GM21360 (cell line): ENCODE data around the gene KRT2.

ENCODE experiments used
- ATAC-seq: cut with Tn5 transposase; IDR thresholded peaks from one replicate; pipeline ENCODE4 v1.9.1; 2021; ENCODE audit warnings: mild to moderate bottlenecking, moderate library complexity; ENCODE audit not compliant: unreplicated experiment

KRT2 gene

GRCh38 chr12:52651726-52652261 is at the start of gene KRT2:
Gene KRT2, minus strand, starts transcription at chr12:52652211. Its CDS starts 69 bp downstream, at chr12:52652142.
- no peak for ATAC-seq

DNA sequence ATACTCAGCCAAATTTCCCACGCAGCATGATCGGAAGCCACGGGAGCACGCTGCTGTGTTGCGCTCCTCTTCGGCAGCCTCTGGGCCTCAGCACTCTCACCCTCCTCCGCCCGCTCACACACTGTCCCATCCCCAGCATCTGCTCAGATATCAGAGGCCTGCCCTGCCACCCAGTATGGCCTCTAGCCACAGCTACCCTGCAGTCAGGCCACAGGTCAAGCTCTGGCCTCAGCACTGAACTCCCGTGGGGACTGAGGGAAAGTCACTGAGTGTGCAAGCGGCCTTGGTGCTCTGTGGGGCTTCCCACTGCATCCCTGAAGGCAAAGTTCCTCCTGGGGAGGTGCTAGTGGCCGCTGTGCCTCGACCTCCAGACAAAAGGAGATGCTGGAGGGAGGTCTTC is 49.3 kb upstream of the KRT2 start:
- no peak for ATAC-seq

DNA sequence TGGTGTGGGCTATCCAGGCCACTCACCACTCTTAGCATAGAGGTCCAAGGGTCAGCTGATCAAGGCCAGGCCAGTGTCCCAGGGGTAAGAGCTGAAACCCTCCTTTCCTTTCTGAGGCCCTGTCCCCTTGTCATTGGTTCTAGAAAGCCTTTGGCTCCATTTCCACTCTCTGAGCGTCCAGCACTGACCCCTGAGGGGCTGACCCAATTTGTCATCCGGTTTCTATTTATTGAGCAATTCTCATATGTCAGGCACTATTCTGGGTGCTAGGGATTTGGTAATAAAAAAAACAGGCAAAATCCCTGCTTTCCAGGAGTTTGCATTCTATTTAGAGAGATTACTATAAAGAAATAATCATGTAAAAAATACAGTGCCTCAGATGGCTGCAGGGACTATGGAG is 47.9 kb upstream of the KRT2 start:
- no peak for ATAC-seq

DNA sequence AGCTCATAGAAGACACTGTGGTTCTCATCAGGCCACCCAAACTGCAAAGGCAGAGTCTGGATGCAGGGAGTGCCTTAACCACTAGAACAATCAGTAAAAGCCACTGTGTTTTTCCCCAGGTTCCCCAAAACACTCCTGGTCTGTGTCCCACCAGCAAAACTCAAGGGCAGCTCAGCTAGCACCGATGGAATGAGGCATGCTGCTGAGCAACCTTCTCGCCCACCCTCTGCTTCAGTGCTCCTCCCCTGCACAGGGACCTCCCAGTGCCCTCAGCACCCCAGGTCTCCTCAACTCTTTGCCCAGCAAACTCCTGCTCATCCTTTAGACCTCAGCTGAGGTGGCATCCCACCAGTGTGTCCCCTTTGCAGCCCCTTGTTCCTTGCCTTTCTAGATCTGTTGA is 47.4 kb upstream of the KRT2 start:
- ATAC-seq: no peak

DNA sequence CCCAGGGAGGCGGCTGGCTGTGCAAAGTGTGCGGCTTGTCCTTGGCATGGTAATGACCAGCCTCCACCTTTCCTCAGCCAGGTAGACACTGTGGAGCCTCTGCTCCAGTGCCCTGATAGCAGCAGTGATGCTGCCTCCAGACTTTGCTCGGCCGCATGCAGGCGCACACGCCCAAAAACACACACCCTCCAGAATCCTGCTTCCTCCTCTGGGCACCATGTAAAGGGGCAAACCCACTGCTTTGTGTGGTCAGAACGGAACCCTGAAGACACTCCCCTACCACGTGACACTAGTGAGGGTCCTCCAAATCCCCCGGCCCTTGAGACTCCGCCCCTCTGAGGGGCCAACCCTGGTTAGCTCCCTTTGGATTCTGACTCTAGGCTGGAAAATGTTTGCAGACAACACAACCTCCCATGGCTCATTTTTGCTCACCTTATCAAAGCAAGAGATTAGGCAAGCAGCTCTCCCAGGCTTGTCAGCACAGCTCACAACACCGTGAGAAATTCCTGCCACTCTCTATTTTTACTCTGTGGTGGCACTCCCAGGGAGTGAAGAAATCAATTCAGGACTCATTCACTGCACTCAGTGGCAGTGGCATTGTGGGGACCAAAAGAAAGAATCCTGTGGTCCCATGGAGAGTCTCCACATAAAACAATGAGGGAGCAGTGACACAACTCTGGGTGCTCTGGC is 46.8 kb upstream of the KRT2 start:
- ATAC-seq: no peak

GRCh38 chr12:52697058-52697582 is 45.1 kb upstream of the KRT2 start:
- no peak for ATAC-seq

DNA sequence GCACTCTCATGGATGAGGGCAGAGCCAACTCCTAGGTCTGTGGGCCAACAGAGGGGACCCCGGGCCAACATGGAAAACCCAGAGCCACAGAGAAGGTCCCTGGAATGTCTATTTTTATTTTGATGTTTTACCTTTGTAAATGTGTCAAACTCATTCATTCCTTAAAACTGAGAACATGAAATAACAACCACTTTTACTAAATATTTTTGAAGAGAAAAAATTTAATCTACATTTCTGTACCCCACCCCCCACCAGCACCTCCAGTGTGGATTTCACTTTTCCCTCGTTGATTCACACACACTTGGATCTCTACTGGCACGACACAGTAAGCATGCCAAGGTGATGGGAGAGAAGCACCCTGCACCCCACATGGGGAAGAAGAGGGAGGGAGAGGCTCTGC is 44.6 kb upstream of the KRT2 start:
- no peak for ATAC-seq

GRCh38 chr12:52695039-52695438 is 43.0 kb upstream of the KRT2 start:
- no peak for ATAC-seq

DNA sequence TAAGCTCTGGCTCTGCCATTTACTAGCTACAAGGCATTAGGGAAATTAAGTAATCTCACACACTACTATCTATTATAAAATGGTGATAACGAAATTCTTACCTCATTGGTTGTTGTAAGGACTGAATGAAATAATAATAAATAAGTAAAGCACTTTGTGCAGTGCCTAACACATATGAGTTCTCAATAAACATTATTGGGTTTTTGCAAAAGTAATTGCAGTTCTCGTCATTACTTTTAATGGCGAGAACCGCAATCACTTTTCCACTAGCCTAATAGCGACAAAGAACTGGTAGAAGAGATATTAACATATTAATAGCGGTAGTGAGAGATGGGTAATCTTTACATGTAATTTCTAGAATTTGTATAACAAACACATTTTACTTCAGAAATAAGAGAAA is 42.1 kb upstream of the KRT2 start:
- no peak for ATAC-seq

DNA sequence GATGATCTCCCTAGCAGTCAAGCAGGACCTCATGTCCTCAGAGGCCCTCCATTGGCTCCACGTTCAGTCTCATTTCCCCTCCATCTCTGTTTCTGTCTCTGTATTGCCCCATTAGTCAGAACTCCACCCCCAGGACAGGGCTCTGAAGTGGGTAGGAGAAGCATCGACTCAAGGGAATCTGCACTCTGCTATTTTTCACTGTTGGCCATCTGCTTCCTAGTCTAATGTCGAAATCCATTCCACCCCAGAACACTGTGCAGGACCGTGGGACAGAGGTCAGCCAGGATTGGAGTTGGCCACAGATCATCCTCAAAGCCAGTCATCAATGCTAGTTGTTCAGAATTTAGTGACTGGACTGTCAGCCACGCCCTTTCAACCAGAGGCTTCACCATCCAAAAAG is 41.2 kb upstream of the KRT2 start:
- no peak for ATAC-seq

- no peak for ATAC-seq
Measured at GRCh38 chr12:52692254-52692653, 40.2 kb upstream of the KRT2 start.

GRCh38 chr12:52691841-52692150 is 39.8 kb upstream of the KRT2 start:
- no peak for ATAC-seq

- ATAC-seq: no peak
Measured at GRCh38 chr12:52691076-52691840, 39.2 kb upstream of the KRT2 start.

GRCh38 chr12:52690351-52691075 is 38.5 kb upstream of the KRT2 start:
- ATAC-seq: no peak

- no peak for ATAC-seq
Measured at GRCh38 chr12:52689936-52690335, 37.9 kb upstream of the KRT2 start.

- ATAC-seq: no peak
Measured at GRCh38 chr12:52689239-52689638, 37.2 kb upstream of the KRT2 start.

GRCh38 chr12:52688481-52688880 is 36.5 kb upstream of the KRT2 start:
- ATAC-seq: no peak

- ATAC-seq: no peak
Measured at GRCh38 chr12:52687497-52688385, 35.7 kb upstream of the KRT2 start.

DNA sequence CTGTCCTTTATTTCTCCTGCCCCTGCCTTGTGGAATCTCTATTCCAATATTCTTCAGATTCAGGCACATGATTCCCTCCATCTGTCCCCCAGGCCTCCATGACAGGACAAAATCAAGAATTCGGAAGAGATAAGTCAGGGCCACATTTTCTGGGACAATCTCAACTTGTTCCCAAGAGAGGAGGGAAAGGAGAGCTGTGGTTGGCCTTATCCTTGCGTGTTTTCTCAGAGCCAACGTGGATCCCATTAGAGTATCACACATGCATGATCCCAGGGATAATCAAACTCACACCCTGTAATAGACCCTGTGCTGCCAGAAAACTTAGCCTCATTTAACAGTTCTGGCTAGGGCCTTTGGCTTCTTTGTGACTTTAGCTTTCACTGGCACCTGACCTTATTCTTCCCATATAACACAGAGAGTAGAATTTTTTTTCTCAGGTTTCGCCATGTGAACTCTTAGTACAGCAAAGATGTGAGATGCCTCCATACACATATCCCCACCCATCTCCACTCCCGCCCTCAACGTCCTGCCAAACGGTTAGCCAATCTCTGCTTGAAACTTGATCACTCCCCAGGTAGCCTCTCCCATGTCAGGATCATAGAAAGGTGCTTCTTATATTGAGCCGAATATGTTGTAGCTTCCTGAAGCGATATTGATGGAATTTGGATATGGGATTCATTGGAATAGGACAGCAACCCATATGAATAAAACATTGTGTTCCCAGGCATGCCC is 34.9 kb upstream of the KRT2 start:
- ATAC-seq: no peak

- ATAC-seq: no peak
Measured at GRCh38 chr12:52686063-52686462, 34.1 kb upstream of the KRT2 start.
